Measurements from ENCODE around the gene GNL1.
"Not testable (repeated sequence)": the region's sequence is repeated elsewhere in the genome, so short reads cannot be mapped to it uniquely, and the experiment has no call there.

GNL1 gene

DNA sequence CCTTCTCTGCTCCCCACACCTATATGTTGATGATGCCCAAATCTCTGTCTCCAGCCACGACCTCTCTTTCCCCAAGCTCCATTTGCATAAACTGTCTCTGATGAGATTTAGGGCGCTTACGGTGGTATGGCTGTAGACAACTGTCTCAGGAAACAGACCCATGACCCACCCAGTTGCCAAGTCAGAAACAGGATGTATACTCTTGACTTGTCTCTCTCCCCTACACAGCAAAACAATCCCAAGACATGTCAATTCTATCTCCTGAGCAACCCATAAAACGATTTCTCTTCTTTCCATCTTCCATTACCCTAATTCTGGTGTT, 13.9 kb downstream of the GNL1 start:
- TF ChIP-seq, protein P1, sequence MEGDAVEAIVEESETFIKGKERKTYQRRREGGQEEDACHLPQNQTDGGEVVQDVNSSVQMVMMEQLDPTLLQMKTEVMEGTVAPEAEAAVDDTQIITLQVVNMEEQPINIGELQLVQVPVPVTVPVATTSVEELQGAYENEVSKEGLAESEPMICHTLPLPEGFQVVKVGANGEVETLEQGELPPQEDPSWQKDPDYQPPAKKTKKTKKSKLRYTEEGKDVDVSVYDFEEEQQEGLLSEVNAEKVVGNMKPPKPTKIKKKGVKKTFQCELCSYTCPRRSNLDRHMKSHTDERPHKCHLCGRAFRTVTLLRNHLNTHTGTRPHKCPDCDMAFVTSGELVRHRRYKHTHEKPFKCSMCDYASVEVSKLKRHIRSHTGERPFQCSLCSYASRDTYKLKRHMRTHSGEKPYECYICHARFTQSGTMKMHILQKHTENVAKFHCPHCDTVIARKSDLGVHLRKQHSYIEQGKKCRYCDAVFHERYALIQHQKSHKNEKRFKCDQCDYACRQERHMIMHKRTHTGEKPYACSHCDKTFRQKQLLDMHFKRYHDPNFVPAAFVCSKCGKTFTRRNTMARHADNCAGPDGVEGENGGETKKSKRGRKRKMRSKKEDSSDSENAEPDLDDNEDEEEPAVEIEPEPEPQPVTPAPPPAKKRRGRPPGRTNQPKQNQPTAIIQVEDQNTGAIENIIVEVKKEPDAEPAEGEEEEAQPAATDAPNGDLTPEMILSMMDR (IDR thresholded peaks at IDR 0.05), result no peak
- Histone ChIP-seq H3K4me3 (no peak overlapping the region), H3K4me1 (peaks cover 0 to 6% (median 2%) of the 10 kb centered on the region in 4 donors), H3K27ac (no peak overlapping the region), H3K9me3 (no peaks in the 10 kb centered on the region), H3K27me3 (no peaks in the 10 kb centered on the region), H3K36me3 (peaks cover 10 to 22% (median 22%) of the 10 kb centered on the region in 3 donors)
- no peak for DNase-seq
- intact Hi-C loops (cut with DNase I; ENCODE audit: low total_unique reads), result loop anchor here (5.0 kb wide), 1 partner anchor 60 kb away; no protein-coding TSS in a partner anchor

DNA sequence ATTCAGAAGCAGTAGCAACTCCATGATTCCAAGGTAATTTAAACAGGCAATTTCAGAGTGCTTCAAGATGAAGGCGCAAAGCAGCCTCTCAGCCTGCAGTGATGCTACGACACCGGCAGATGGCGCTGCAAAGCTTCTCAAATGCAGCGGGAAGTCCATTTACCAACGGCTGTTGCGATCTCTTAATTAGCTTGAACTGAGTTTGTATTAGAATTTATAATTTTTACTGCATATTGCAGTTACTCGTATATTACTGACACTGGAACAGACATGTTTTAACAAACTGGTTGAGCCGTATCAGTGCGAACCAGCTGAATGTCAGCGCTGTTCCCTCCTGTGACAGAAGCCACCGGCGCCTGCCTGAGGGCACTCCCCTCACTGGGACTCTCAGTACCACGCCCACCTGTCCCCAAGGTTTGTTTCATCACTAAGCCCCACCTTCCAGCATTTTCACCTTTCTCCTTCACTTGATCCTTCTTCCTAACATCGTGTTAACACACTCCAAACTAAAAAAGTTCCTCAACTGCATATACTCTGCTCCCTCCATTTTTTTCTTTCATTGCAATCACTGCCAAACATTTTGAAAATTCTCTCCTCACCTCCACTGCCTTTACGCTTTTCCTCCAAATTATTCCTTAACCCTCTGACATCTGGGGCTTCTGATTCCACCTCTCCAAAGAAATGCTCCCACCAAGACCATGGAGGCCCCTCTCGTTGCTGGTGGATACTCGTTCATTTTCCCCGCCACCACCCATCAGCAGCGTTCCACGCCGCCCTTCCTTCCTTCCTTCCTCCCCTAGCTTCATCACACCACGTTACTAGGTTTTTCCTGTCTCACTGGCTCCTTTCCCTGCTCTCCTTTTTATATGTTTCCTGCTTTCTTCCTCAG, 14.5 kb downstream of the GNL1 start:
- intact Hi-C loops (cut with DNase I; ENCODE audit: low total_unique reads), result loop anchor here (5.0 kb wide), 1 partner anchor 59 kb away; no protein-coding TSS in a partner anchor
- Histone ChIP-seq H3K27ac (no peak overlapping the region), H3K9me3 (no peaks in the 10 kb centered on the region), H3K4me3 (peak overlapping the region; percentile 11 to 41), H3K27me3 (no peaks in the 10 kb centered on the region), H3K36me3 (peaks cover 5 to 16% (median 16%) of the 10 kb centered on the region in 3 donors), H3K4me1 (peaks cover 0 to 6% (median 2%) of the 10 kb centered on the region in 4 donors)
- DNase-seq, result peak in 1 of 2 donors; percentile 65
- TF ChIP-seq, protein P1 (IDR thresholded peaks at IDR 0.05), result peak; percentile 88 to 96

DNA sequence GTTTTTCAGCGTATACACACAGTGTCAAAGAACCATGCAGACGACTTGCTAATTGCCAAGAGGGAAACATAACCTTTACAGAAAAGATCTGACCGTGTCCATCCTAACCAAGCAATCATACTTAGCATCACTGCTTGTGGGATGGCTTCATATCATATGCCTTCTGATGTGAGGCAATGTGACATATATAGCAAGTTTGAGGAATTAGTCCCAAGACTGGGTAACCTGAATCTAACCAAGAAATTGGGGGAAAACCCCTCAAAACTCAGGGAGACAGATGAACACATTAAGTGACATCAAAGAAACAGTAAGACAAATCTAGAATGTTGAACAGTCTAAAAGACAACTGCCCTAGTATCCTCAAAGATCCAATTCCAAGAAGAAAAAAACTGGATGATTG, 18.4 kb downstream of the GNL1 start:
- no peak overlapping the region for H3K27ac ChIP-seq
- H3K36me3 ChIP-seq, result no peaks in the 10 kb centered on the region
- TF ChIP-seq, protein P1 (IDR thresholded peaks at IDR 0.05), result no peak

DNA sequence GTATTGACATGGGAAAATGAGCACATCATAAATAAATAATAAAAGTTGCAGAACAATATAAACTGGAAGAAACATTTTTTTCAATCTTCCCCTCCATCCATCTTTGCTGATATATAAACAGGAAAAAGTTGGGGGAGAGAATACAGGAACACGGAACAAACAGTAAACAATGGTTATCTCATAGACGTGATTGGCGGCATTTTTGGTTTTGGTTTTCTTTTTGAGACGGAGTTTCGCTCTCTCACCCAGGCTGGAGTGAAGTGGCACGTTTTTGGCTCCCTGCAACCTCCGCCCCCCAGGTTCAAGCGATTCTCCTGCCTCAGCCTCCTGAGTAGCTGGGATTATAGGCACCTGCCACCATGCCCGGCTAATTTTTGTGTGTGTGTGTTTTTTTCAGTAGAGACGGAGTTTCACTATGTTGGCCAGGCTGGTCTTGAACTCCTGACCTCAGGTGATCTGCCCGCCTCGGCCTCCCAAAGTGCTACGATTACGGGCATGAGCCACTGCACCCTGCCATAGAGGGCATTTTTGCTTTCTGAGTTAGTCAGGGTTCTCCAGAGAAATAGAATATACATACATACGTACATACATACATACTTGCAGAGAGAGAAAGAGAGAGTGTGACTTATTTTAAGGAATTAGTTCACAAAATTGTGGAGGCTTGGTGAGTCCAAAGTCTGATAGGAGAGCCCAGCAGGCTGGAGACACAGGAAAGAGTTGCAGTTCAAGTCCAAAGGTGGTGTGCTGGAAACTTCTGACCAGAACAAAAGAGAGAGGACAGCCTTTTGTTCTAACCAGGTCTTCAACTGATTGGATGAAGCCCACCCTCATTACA, 22.6 kb downstream of the GNL1 start:
- Histone ChIP-seq H3K9me3 (no peaks in the 10 kb centered on the region), H3K27ac (no peak overlapping the region), H3K36me3 (no peaks in the 10 kb centered on the region), H3K4me1 (no peaks in the 10 kb centered on the region), H3K27me3 (no peaks in the 10 kb centered on the region), H3K4me3 (no peak overlapping the region)
- DNase-seq, result no peak
- intact Hi-C loops (cut with DNase I; ENCODE audit: low total_unique reads), result no loop called here
- TF ChIP-seq, protein P1 (IDR thresholded peaks at IDR 0.05), result no peak

More for the DNA sequence above, 18.4 kb downstream of the GNL1 start:
- Histone ChIP-seq H3K4me3 (no peak overlapping the region), H3K9me3 (no peaks in the 10 kb centered on the region), H3K27me3 (no peaks in the 10 kb centered on the region), H3K4me1 (peaks cover 0 to 6% (median 2%) of the 10 kb centered on the region in 4 donors)
- intact Hi-C loops (cut with DNase I; ENCODE audit: low total_unique reads), result no loop called here
- no peak for DNase-seq

DNA sequence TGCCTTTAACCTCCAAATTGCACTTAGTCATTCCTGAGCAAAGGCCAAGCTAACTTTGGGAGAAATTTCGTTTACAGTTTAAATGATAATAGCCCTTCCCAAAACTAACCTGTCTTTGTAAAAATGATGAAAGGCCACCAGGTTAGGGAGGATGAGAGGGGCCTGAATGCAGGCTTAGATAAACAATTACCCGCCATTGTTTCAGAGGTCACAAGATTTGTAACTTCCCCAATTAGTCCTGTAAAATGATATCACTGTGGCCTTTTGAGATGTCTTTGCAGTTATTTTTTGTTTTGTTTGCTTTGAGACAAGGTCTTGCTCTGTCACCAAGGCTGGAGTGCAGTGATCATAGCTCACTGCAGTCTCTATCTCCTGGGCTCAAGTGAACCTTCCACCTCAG, 26.3 kb downstream of the GNL1 start:
- no peak for DNase-seq
- H3K27me3 ChIP-seq, result no peaks in the 10 kb centered on the region
- TF ChIP-seq, protein P1 (IDR thresholded peaks at IDR 0.05), result no peak
- H3K4me3 ChIP-seq, result no peak overlapping the region
- H3K27ac ChIP-seq, result no peak overlapping the region
- no peaks in the 10 kb centered on the region for H3K9me3 ChIP-seq
- no peaks in the 10 kb centered on the region for H3K36me3 ChIP-seq
- no peaks in the 10 kb centered on the region for H3K4me1 ChIP-seq
- intact Hi-C loops (cut with DNase I; ENCODE audit: low total_unique reads), result no loop called here

DNA sequence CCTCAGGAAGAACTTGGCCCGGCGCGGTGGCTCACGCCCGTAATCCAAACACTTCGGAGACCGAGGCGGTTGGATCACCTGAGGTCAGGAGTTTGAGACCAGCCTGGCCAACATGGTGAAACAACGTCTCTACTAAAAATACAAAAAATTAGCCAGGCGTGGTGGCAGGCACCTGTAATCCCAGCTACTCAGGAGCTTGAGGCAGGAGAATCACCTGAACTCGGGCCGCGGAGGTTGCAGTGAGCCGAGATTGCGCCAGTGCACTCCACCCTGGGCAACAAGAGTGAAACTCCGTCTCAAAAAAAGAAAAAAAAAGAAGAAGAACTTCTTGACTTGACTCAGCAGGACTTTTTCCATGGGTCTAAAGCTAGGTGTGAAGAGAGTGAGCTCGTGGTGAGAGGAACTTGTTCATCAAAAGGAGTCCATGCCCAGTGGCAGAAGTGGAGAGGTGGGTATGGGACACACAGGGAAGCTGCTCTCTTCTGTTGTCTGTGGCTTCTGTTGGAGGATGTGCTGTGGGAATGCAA, 26.9 kb downstream of the GNL1 start:
- H3K9me3 ChIP-seq; H3K36me3 ChIP-seq; H3K27me3 ChIP-seq; H3K4me3 ChIP-seq; intact Hi-C loops (cut with DNase I; ENCODE audit: low total_unique reads); H3K4me1 ChIP-seq; DNase-seq; H3K27ac ChIP-seq: not testable (repeated sequence)

DNA sequence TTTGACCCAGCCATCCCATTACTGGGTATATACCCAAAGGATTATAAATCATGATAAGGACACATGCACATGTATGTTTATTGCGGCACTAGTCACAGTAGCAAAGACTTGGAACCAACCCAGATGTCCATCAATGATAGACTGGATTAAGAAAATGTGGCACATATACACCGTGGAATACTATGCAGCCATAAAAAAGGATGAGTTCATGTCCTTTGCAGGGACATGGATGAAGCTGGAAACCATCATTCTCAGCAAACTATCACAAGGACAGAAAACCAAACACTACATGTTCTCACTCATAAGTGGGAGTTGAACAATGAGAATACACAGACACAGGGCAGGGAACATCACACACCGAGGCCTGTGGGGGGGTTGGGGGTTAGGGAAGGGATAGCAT, 29.8 kb downstream of the GNL1 start:
- H3K4me1 ChIP-seq; H3K4me3 ChIP-seq; H3K36me3 ChIP-seq; DNase-seq; H3K27me3 ChIP-seq; H3K27ac ChIP-seq; intact Hi-C loops (cut with DNase I; ENCODE audit: low total_unique reads); H3K9me3 ChIP-seq: not testable (repeated sequence)

DNA sequence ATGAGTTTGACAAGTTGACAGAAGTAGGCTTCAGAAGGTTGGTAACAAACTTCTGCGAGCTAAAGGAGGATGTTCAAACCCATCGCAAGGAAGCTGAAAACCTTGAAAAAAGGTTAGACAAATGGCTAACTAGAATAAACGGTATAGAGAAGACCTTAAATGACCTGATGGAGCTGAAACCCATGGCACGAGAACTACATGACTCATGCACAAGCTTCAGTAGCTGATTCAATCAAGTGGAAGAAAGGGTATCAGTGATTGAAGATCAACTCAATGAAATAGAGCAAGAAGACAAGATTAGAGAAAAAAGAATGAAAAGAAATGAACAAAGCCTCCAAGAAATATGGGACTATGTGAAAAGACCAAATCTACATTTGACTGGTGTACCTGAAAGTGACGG, 34.3 kb downstream of the GNL1 start:
- H3K27ac ChIP-seq; H3K4me3 ChIP-seq; H3K9me3 ChIP-seq; DNase-seq; H3K27me3 ChIP-seq; H3K36me3 ChIP-seq; H3K4me1 ChIP-seq; intact Hi-C loops (cut with DNase I; ENCODE audit: low total_unique reads): not testable (repeated sequence)
